GM08714 (cell line): ENCODE results near the gene NDUFS3.
A peak's percentile ranks its signal among the peaks of the same experiment; 100 is the strongest.
"Not testable (repeated sequence)": the region's sequence is repeated elsewhere in the genome, so short reads cannot be mapped to it uniquely, and the experiment has no call there.

Experiments used
- H3K4me3 ChIP-seq: fragments of 200-500 bp; sonication (Bioruptor generic); 2 replicates; pipeline ENCODE4 v1.5.1; 2014; ENCODE audit warnings: mild to moderate bottlenecking, low read length, inconsistent platforms
- ZNF274 ChIP-seq: IDR thresholded peaks from 2 replicates; pipeline ENCODE4 v1.6.1; 2012; ENCODE audit warnings: mild to moderate bottlenecking, low read depth, low read length

The NDUFS3 gene

GRCh38 chr11:47578524-47579494, at the start of gene NDUFS3, which contains the start of gene KBTBD4:
Gene NDUFS3 (plus strand): TSS chr11:47579074. CDS start chr11:47579092, 18 bp downstream.
Gene KBTBD4 (minus strand): TSS chr11:47578970. CDS start chr11:47578951, 19 bp downstream.
- H3K4me3 ChIP-seq = peak within 1 kb of the TSS; percentile 98
- no peak for TF ChIP-seq ZNF274

GRCh38 chr11:47529951-47530350, 48.9 kb upstream of the NDUFS3 start:
- H3K4me3 ChIP-seq = no peak overlapping the region
- TF ChIP-seq ZNF274 = no peak

DNA sequence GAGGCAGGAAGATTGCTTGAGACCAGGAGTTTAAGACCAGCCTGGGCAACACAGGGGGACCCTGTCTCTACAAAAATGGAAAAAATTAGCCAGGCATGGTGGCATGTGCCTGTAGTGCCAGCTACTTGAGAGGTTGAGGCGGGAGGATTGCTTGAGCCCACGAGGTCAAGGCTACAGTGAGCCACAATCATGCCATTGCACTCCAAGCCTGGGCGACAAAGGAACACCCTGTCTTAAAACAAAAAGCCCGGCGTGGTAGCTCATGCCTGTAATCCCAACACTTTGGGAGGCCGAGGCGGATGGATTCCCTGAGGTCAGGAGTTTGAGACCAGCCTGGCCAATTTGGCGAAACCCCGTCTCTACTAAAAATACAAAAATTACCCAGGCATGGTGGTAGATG, 48.2 kb upstream of the NDUFS3 start:
- H3K4me3 ChIP-seq = not testable (repeated sequence)

DNA sequence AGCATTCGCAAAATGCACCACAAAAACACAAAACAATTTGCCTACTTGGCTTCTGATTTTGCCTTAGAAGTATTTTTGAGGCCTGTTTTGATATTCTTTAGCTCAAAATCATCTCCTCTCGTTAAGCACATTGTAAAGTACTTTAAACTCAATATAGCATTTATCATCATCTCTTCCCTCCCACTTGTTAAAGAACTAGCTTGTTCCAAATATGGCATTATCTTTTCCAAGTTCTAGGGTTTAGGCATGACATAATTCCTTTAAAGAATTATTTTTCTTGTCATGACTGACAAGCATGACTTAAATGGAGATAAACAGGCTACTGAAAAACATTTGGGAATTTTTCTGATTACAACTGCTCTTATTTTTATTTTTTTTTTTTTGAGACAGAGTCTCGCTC, 47.2 kb upstream of the NDUFS3 start:
- no peak for TF ChIP-seq ZNF274
- no peak overlapping the region for H3K4me3 ChIP-seq

GRCh38 chr11:47532597-47533213, 46.2 kb upstream of the NDUFS3 start:
- H3K4me3 ChIP-seq = no peak overlapping the region
- TF ChIP-seq ZNF274 = no peak

GRCh38 chr11:47533690-47534151, 45.2 kb upstream of the NDUFS3 start:
- TF ChIP-seq ZNF274 = no peak

GRCh38 chr11:47534704-47535251, 44.1 kb upstream of the NDUFS3 start:
- TF ChIP-seq ZNF274 = no peak
- no peak overlapping the region for H3K4me3 ChIP-seq

More at GRCh38 chr11:47533690-47534151, 45.2 kb upstream of the NDUFS3 start:
- no peak overlapping the region for H3K4me3 ChIP-seq

- no peak overlapping the region for H3K4me3 ChIP-seq
- no peak for TF ChIP-seq ZNF274
Measured at GRCh38 chr11:47536915-47537314, 42.0 kb upstream of the NDUFS3 start.

DNA sequence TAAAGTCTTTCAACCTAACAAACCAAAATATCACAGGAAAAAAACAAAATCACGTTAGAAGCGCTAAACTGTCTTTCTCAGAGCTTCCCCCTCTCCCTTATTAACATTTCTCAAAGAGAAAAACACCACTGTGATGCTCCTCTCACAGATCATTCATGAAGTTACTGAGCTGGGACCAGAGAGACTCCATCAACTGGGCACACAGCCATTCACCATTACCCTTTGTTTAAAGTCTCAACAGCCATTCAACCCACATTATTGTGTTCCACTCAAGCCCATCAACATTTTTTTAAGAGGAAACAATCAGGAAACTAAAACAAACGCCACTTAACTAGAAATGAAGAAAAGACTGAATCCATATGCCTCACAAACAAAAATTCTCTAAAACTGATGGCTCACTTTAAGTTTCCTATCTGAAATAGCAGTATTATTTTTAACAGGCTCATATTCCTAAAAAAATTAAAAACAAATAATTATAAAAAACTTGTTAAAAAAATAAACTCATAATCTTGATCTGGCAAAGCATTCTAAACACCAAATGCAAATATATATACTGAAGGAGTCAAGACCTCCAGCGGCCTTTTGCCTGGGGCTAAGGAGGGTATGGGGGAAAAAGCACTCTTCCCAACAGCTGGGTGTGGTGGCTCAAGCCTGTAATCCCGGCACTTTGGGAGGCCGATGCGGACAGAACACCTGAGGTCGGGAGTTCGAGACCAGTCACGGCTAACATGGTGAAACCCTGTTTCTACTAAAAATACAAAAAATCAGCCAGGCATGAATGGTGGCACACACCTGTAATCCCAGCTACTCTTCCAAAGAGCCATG, 39.9 kb upstream of the NDUFS3 start:
- TF ChIP-seq ZNF274 = no peak
- no peak overlapping the region for H3K4me3 ChIP-seq

- no peak overlapping the region for H3K4me3 ChIP-seq
- no peak for TF ChIP-seq ZNF274
Measured at GRCh38 chr11:47539681-47540039, 39.2 kb upstream of the NDUFS3 start.

DNA sequence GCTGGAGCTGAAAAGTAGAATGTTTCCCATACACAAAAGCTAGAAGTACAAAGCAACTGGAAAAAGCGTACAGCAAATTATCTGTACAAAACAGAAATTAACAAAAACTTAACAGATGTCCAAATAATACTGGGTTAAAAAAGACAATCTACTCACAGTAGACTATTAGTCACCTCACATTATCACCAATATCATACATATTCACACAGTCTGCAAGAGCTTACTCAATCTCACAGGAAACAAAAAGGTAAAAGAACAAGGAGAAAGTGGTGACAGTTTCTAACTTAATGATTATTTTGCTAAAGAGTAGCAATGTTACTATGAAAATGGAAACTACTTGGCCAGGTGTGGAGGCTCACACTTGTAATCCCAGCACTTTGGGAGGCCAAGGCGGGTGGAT, 37.8 kb upstream of the NDUFS3 start:
- H3K4me3 ChIP-seq = no peak overlapping the region
- TF ChIP-seq ZNF274 = no peak

DNA sequence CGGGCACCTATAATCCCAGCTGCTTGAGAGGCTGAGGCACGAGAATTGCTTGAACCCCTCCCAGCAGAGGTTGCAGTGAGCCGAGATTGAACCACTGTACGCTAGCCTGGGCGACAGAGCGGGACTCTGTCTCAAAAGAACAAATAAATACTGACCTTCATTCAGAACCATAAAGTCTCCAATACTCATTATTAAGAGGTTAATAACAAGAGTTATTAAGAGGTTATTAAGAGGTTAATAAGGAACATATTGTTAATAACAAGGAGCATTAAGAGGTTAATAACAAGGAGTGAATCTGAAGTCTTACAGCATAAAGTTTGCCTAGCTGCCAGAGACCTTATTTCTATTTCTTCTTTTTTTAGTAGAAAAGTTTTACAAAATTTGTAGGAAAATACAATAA, 33.6 kb upstream of the NDUFS3 start:
- no peak for TF ChIP-seq ZNF274
- H3K4me3 ChIP-seq = no peak overlapping the region

DNA sequence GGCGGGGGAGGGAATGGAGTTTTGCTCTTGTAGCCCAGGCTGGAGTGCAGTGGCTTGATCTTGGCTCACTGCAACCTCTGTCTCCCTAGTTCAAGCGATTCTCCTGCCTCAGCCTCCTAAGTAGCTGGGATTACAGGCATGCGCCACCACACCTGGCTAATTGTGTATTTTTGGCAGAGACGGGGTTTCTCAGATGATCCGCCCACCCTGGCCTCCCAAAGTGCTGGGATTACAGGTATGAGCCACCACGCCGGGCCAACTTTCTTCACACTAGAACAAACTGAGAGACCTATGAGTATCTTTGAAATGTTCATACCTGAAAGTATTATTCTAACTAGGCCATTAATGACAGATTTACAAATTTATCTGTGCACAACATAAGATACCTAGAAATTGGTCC, 32.6 kb upstream of the NDUFS3 start:
- not testable (repeated sequence) for H3K4me3 ChIP-seq
